ENCODE data around the gene DLGAP1.

The DLGAP1 gene

DNA sequence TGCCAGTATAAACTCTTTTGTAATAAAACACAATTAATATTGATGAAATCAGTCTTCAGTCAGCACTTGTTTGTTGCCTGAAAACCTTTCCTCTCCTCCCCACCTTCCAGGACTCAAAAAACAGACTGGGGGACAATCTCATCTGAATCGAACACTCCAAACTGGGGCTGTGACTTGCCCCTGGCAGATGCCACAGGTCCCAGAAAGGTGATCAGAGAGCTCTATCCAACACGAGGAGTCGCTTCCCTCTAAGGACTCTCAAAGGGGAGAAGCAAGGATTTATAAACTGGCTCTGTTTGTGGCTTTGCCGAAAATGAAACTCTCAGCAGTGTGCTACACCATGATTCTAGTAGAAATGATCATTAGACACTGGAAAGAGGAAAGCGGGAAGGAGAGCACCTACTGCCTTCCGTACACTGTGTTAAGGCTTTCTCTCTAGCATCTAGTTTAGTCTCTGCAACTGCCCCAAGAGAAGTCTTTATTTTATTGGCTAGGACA, 805.9 kb downstream of the DLGAP1 start:
- DNase-seq = no peak

DNA sequence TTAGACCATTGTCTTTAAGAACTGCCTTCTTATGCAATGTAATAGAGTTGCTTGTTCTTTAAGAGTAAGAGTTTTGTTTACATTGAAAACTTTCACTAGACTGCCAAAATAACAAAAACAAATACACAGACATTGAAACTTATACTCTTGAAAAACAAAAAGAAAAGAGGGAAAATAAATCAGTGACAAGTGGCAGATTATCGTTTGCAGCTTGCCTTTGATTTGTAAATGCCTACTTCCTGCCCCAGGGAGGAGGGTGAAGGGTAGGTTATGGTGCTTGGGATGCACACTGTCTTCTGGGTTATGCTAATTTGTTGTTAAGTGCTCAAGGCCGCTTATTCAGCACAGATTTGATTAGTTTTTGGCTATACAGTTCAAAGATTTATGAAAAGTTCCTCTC, 806.5 kb downstream of the DLGAP1 start:
- no peak for DNase-seq

DNA sequence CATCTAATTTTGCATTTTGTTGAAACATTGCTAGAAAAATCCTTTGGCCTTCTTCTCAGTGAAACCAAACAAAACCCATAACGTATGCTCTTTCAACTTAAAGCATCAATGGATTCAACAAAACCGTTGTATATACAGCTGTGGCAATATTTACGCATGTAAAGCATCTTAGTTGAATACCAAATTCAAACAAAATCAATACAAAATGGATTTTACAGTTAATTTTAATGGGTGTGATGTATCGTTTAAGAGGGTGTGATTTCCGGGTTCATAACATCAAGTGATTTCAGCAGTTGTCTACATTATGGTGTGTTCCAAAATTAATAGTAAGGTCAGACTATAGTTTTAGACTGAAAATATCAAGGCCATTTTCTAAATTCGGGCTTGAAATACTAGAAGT, 806.9 kb downstream of the DLGAP1 start:
- no peak for DNase-seq

DNA sequence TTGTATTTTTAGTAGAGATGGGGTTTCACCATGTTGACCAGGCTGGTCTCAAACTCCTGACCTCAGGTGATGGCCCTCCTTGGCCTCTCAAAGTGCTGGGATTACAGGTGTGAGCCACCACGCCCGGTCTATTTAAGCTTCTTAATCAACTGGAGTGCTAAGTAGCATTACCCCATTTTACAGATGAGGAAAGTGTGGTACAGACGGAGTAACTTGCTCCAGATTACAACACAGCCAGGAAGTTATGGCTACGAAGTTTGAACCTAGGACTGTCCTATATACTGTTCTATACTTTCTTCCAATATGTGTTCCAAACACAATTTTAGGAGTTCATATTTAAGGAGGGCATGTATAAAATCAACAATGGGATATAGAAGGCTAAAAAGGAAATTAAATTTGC, 807.5 kb downstream of the DLGAP1 start:
- no peak for DNase-seq

DNA sequence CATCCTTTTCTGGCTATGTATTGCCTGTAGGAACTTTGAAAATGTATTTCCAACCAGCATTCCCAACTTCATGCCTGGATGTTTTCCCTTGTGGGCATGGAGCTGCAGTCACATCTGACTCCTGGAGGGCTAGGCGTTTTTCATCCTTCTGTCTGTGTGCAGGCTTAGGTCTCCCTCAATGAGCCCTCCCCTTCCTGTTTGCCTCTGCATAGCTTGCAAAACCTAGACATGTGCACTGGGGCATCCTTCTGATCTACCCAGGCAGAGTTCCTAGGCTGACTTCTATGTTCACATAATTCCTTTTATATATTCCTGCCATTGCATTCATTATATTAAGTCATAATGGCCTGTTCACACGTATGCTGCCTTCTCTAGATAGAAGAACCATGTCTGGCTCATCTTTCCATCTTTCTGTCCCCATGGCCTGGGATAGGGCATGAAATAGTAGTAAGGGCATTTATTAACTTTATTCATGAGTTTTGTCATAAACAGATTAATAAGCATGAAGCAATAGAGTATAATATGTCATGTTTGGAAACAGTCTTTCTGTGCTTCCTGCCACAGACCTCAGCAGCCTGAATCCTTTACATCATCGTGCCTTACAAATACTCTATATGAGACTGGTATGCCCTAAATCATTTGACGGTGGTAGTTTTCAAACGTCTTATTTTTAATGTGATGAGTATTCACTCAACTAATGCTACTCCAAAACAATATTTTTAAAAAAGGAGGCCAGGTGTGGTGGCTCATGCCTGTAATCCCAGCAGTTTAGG, 809.5 kb downstream of the DLGAP1 start:
- DNase-seq = no peak

DNA sequence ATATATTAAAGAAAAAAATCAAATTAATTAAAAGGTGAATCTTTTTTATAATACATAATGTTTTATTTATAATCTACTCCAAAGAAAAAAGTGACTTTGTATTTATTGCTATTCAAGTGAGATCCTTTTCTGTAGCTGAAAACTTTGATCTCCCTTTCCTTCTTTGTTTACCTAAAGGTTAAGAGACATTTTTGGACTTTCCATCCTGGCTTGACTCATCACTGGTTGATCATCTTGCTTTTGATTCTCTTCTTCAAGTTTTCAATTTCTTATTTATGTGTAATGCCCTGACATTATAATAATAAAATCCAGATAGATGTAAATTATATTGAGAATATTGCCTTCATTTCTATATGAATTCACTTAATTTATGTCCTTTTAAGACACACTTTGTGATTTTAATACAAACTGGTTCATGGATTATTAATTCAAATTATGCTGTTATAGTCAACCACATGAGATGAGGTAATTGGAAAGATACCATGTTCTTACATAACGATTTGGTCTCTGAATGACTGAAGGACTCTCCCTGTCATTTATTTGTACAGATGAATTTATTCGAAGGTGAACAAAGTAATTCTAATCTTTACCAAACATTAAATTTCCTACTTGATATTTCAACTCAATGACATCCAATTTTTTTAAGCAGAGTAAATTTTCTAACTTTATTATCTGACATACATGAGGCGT, 820.7 kb downstream of the DLGAP1 start:
- no peak for DNase-seq

DNA sequence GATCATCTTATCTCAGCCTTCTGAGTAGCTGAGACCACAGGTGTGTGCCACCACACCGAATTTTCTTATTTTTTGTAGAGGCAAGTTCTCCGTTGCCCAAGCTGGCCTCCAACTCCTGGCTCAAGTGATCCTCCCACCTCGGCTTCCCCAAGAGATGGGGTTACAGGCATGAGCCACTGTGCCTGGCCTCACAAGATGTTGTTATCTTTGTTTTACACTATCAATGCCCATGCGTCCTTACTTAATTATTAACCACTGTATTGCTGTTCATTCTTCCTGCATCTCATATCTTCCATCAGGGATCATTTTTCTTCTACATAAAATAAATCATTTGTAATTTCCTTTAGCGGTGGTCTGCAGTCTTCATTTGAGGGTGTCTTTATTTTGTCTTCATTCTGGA, 823.2 kb downstream of the DLGAP1 start:
- DNase-seq = no peak

DNA sequence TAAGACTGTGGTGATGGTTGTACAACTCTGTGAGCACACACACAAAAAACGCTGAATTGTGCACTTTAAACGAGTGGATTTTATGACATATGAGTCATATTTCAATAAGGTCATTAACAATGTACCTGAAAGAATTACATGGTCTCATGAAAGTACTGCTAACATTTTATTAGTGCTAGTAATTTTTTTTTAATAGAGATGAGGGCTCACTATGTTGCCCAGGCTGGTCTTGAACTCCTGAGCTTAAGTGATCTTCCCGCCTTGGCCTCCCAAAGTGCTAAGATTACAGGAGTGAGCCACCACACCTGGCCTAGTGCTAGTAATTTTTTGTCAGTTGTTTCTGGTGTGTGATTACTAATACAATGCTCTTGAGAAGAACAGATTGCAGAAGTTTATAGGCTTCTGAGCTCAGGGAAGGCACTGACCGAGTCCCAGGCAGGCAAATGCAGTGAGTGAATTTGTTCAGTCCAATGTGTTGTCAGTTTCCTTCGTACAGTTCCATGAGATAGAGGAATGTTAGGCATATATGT, 828.1 kb downstream of the DLGAP1 start:
- no peak for DNase-seq

DNA sequence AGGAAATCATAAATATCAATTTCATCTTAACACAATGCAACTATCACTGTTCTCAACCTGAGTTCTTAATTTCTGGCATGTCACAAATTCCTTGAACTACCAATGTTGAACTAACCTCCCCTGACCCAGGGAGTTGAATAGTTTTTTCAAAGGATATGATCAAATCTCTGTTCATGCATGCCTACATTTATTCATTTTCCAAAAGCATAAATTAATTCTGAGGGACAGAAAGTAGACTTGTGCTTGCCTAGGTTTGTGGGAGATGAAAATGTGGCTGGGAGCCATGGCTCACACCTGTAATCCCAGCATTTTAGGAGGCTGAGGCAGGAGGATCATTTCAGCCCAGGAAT, 829.4 kb downstream of the DLGAP1 start:
- no peak for DNase-seq

DNA sequence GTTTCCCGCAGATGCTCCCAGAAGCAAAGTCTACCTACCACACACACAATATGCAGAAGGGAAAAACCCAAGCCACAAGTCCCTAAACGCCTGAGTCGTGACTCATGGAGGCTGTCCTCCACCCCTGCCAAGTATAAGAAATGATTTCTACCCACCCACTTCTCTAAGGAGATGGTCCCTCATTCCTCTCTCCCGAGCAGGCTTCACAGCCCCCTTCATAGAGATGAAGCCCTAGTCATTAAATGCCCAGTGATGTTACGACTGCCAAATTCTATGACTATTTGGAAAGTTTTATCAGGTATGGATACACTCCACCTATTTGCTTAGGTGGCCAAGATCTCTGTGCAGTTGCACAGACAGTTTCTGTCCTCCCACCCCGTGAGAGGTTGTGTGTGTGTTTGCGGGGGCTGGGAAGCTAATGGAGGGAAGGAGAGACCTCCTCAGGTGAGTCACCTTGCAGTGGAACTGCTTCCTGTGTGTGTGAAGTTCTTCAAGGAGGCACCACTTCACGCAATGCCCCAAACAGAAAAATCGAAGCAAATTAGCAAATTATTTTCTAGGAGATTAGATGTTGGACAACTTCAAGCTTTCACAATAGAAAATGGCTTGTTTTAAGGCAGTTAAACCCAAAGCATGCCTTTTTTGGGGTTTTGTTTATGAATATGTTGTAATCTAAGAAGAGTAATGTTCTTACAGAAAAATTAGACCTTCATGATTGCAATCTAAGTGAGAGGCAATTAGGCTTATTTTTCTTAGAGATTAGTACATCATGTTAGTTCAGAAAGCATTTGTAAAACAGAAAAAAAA, 830.0 kb downstream of the DLGAP1 start:
- DNase-seq = no peak

DNA sequence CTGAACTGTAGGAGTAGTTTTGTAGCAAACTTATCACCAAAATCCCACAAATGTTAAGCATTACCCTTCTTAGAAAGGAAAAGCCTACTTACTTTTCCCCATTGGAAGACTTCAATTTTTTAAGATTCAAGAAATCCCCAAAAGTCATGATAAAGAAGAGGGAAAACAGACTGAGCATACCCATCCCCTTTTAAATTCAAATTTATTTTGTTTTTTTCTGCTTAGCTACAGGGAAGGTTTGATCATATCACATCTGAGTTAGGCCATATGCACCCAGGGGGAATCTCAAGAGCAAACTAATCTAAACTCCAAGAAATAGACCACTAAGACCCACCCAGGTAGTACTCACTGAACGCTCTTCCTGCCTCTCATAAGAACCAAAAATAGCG, 830.6 kb downstream of the DLGAP1 start:
- DNase-seq = no peak

DNA sequence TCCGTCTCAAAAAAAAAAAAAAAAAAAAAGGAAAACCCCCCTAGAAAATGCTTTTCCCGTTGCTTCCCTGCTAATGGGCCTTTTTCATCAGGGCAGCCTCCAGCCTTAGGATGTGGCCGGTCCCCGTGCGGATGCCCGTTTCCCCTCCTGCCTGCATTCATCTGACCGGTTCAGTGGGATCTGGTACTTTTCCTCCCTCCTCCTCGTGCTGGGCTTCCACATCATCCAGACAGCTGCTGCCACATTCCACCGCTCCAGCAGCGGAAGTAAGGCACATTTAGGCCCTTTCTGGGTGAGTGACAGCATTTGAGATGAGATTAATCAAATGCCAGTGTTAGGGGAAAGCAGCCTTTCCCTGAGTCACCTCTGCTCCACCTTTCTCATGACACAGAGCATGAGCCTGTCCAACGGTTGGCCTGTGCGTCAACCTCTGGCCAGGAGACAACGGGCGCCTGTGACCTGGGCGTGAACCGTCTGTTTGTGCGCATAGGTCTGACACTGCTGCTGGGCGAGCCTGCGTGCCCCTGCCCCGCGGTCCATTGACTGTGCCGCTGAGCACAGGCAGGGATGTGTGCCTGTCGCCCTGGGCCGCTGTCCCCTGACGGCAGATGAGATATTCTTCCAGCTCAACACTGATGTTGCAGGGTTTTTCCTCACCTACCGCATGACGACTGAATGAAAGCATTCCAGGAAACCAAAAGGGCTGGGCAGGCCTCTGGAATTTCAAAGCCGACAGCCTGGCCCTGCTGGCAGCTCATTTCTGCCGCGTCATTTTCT, 831.1 kb downstream of the DLGAP1 start:
- no peak for DNase-seq

DNA sequence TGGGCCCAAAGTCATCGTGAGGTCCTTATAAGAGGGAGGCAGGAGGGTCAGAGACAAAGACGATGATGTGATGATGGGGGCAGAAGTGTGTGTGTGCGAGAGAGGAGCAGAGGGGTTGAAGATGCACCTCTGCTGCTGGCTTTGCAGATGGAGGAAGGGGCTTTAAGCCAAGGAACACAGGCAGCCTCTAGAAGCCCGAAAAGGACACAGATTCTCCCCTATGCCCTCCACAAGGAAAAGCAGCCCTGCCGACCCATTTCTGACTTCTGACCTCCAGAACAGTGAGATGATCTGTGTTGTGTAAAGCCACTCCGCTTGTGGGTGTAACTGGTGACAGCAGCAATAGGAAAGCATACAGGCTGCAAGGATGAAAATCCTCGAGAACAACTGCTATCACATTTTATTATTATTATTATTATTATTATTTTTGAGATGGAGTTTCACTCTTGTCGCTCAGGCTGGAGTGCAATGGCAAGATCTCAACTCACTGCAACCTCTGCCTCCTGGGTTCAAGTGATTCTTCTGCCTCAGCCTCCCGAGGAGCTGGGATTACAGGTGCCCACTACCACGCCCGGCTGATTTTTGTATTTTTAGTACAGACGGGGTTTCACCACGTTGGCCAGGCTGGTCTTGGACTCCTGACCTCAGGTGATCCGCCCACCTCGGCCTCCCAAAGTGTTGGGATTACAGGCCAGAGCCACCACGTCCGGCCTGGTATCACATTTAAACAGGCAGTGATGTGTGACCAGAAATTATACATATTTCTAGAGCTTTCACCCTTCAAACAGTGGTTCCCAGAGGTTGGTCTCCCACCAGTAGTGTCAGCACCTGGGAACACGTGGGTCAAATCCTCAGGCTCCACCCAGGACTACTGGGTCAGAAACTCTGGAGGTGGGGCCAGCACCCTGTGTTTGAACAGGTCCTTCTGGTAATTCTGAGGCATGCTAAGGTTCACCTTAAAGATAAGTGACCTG, 834.7 kb downstream of the DLGAP1 start:
- DNase-seq = no peak

DNA sequence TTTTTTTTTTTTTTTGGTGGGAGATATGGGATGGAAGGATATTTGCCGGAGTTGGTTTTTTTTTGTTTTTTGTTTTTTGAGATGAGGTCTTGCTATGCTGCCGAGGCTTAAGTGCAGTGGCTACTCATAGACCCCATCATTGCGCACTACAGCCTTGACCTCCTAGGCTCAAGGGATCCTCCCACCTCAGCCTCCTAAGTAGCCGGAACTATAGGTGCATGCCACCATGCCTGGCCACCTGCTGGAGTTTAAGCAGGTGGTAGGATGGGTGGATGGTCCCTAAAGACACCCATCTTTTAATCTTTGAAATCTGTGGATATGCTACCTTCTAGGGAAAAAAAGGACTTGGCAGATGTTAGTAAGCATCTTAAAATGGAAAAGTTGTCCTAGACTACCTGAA, 835.4 kb downstream of the DLGAP1 start:
- no peak for DNase-seq

DNA sequence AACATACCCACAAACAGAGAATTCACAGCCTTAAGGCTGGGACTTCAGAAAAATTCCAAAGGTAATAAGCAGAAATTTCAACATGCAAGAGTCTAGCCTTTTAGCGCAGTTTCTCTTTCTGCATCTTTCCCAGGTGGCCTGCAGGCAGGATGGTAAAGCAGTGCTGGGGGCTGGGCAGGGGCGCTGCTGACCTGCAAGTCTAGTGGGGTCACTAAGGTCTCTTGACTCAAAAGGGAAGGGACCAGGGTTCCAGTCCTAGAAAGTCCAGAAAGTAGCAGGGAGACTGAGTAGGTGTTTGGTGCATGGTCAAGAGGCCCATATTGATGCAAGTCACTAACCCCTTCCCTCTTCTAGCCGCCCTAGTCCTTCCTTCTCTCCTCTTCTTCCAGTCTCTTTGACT, 835.9 kb downstream of the DLGAP1 start:
- no peak for DNase-seq

DNA sequence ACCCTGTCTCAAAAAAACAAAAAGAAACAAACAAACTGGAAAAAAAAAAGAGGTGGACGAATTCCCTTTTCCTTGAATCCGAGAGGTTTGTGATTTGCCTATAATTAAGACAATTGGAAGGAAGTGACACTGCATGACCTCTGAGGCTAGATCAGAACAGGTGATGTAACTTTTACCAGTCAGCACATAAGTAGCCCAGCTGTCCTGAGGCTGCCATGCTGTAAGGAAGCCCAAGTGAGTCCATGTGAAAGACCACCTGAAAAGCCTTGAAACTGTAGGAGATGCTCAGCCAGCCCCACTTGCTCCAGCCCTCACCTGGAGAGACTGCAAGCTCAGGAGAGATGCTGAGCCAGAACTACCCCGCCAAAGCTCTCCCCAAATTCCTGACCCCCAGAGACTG, 838.4 kb downstream of the DLGAP1 start:
- no peak for DNase-seq

DNA sequence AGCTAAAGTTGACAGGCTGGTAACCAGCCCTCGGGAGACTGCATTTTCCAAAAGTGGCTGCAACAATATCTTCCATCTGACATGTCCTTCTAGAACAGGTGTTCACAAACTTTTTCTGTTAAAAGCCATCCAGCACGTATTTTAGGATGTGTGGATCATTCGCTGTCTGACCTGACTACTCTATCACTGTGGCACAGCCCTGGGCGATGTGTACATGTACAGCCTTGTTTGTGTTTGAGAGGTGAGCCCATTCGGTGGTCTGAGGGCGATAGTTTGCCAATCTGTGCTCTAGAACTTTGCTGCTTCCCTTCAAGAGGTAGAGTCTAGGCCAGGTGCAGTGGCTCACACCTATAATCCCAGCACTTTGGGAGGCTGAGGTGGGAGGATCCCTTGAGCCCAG, 839.0 kb downstream of the DLGAP1 start:
- no peak for DNase-seq

DNA sequence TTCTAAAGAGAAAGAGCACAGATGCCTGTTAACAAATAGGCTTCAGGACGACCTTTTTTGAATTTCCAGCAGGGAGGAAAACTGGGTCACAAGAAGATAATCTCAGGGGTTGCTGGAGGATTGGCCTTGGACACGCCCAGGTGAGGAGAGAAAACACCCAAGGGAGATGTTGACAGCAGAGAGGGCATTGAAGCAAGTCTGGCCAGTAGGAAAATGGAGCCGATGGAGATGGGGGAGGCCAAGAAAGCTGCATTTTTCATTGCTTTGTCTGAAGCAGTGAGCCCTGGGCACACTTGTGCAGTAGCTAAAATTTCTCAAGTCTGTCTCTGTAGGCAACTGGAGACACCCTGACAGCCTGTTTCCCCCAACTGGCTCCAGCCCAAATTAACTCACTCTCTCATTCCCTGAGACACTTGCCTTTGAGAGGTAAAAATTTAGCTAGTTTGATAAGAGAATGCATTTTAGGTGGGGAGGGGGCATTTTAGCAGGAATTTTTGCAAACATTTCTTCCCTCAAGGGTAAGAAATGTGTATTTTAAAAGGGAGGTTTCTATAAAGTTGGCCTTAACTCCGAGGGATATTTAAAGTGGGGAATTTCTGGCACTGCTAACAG, 839.6 kb downstream of the DLGAP1 start:
- no peak for DNase-seq

DNA sequence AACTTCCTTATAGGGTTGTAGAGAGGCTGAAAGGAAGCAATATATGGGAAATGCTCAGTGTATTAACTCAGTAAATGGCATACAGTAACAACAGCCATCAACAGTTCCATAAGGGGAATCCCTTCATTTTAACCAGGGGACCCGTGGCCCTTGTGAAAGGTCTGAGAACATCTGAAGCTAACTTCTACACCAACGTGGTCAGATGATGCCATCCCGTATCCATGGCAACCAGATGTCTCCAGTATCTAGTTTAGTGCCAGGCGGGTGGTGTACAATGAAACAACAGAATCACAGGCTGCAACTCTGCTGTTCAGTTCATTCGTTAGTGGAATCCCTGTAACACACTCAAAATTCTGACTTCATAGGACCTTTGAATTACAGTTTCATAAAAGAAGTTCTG, 842.8 kb downstream of the DLGAP1 start:
- no peak for DNase-seq

DNA sequence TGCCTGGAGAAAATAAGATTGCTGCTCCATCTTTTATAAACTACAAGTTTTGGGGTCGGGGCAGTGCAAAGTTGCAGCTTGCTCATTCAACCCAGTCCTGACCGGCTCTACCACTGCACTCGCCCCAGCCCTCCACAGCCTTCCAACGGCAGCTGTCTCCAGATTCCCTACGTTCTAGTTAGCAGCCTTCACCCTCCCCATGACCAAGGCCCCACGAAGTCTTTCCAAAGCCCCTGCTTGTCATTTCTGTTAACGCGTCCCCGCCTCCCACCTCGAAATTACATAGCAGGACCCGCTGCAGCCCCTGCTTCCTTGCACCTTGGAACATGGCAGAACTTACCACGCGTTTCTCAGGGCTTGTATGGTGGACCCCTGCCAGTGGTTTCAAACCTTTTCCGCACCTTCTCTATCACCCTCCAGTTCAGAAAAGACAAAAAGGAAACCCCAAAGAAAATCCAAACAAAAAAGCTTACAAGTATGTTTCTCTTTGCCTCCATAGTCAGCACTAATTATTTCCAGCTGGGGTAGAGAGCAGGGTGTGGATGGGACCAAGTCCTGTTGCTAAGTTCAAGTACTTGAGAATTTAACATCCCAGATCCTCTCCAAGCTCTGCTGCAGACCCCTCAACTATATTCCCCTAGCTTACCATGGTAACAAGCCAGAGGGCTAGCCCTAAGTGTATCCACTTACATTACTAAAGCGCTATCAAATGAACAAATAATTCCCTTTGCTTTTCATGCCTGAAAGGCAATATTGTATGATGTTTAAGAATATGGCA, 843.6 kb downstream of the DLGAP1 start:
- DNase-seq = no peak

All from COR-L47 (cell line).